HFFc6 (cell line): ENCODE measurements around the gene LATS2. TPM values are rescaled to one million over a fixed set of nuclear protein-coding genes. Genes with fewer than 3 reads are reported as not detected.

Source experiments
- DNase-seq: peaks from one replicate; pipeline ENCODE4 v3.0.0-alpha.2; 2018
- H3K27ac Mint-ChIP-seq: 2 replicates; pipeline ENCODE4 v1.8.0; 2020; ENCODE audit warnings: mild to moderate bottlenecking, mixed read lengths
- H3K27me3 Mint-ChIP-seq: 2 replicates; pipeline ENCODE4 v1.8.0; 2021; ENCODE audit warnings: mild to moderate bottlenecking, moderate library complexity, mixed read lengths; ENCODE audit not compliant: insufficient read depth
- H3K36me3 Mint-ChIP-seq: 2 replicates; pipeline ENCODE4 v1.8.0; 2021; ENCODE audit warnings: low read depth, mixed read lengths
- H3K4me1 Mint-ChIP-seq: 2 replicates; pipeline ENCODE4 v1.8.0; 2020; ENCODE audit warnings: low read depth, mixed read lengths
- H3K4me3 Mint-ChIP-seq: 2 replicates; pipeline ENCODE4 v1.8.0; 2020; ENCODE audit warnings: mild to moderate bottlenecking, moderate library complexity, mixed read lengths
- H3K9me3 Mint-ChIP-seq: 2 replicates; pipeline ENCODE4 v1.8.0; 2020; ENCODE audit warnings: mild to moderate bottlenecking, mixed read lengths
- CTCF ChIP-seq: fragments of 200-600 bp; sonication (generic); IDR thresholded peaks from 2 replicates; pipeline ENCODE4 v1.5.0; 2021; ENCODE audit warnings: antibody characterized with exemption, mild to moderate bottlenecking
- total RNA-seq, 6 experiments: library from RNA; stranded (reverse); fragmentation: NEBNext Ultra II Directional; extraction: Animal tissue kit (Norgen Biotek cat#: 25700); gene quantifications; 2 replicates in 1 of 6; 3 replicates in 5 of 6; pipeline ENCODE4 v1.2.3, GENCODE V29; 2021

The LATS2 gene
- total RNA-seq, 6 experiments from 2014 or later = 43.5 to 54.8 (median 44.9) TPM

- Mint-ChIP-seq H3K9me3 (no peaks in the 10 kb centered on the region), H3K4me1 (peaks cover 76% of the 10 kb centered on the region), H3K27me3 (peaks cover 9% of the 10 kb centered on the region), H3K27ac (peak overlapping the region; percentile 51; the same call in 1 of the 2 replicates), H3K4me3 (peak overlapping the region; percentile 90), H3K36me3 (peaks cover 33% of the 10 kb centered on the region)
- no peak for DNase-seq
- no peak for TF ChIP-seq CTCF
These were observed 3.0 kb downstream of the LATS2 start for GRCh38 chr13:21058361-21058760.

- peaks cover 71% of the 10 kb centered on the region for H3K4me1 Mint-ChIP-seq
- H3K27me3 Mint-ChIP-seq = peaks cover 6% of the 10 kb centered on the region
- TF ChIP-seq CTCF = no peak
- no peak for DNase-seq
- H3K4me3 Mint-ChIP-seq = peak overlapping the region; percentile 76
- H3K27ac Mint-ChIP-seq = peak overlapping the region; percentile 89
- H3K9me3 Mint-ChIP-seq = no peaks in the 10 kb centered on the region
- peaks cover 47% of the 10 kb centered on the region for H3K36me3 Mint-ChIP-seq
These were observed 5.8 kb downstream of the LATS2 start for GRCh38 chr13:21055511-21056045.

GRCh38 chr13:21055016-21055415 is 6.4 kb downstream of the LATS2 start:
- H3K36me3 Mint-ChIP-seq = peaks cover 47% of the 10 kb centered on the region
- no peak for TF ChIP-seq CTCF
- no peaks in the 10 kb centered on the region for H3K9me3 Mint-ChIP-seq
- peak; percentile 41 for DNase-seq
- H3K4me1 Mint-ChIP-seq = peaks cover 73% of the 10 kb centered on the region
- H3K4me3 Mint-ChIP-seq = peak overlapping the region; percentile 76
- peaks cover 6% of the 10 kb centered on the region for H3K27me3 Mint-ChIP-seq
- peak overlapping the region; percentile 89 for H3K27ac Mint-ChIP-seq

GRCh38 chr13:21054313-21054712 is 7.1 kb downstream of the LATS2 start:
- peak overlapping the region; percentile 89 for H3K27ac Mint-ChIP-seq
- peak overlapping the region; percentile 76 for H3K4me3 Mint-ChIP-seq
- peaks cover 5% of the 10 kb centered on the region for H3K27me3 Mint-ChIP-seq
- peaks cover 40% of the 10 kb centered on the region for H3K36me3 Mint-ChIP-seq
- no peak for TF ChIP-seq CTCF
- H3K4me1 Mint-ChIP-seq = peaks cover 80% of the 10 kb centered on the region
- H3K9me3 Mint-ChIP-seq = no peaks in the 10 kb centered on the region
- no peak for DNase-seq

- Mint-ChIP-seq H3K27ac (peak overlapping the region; percentile 40), H3K4me1 (peaks cover 80% of the 10 kb centered on the region), H3K4me3 (no peak overlapping the region), H3K9me3 (no peaks in the 10 kb centered on the region; the same call in 1 of the 2 replicates), H3K36me3 (peaks cover 41% of the 10 kb centered on the region), H3K27me3 (peaks cover 2% of the 10 kb centered on the region)
- TF ChIP-seq CTCF = no peak
- DNase-seq = no peak
These were observed 8.2 kb downstream of the LATS2 start for GRCh38 chr13:21053231-21053630.
